K562 (cell line): ENCODE data around the gene FCGR3A. TPM values are rescaled to one million over a fixed set of nuclear protein-coding genes. Genes with fewer than 3 reads are reported as not detected.

Experiments
- ATAC-seq: fragments of 200-7000 bp; cut with Tn5 transposase; 3 replicates; pipeline ENCODE4 v1.9.1; 2020; ENCODE audit warnings: moderate library complexity
- BruUV-seq: library from RNA; stranded (reverse); fragments of 400-500 nt; replicated peaks from 2 replicates; lab custom pipeline; 2021; lab: Mats Ljungman, UMichigan
- CTCF ChIA-PET: fragments of 300-600 bp; formaldehyde crosslinking; extraction: SDS; loops from one replicate; lab custom pipeline; 2021; ENCODE audit warnings: low intra/inter-chr PET ratio; lab: Yijun Ruan, JAX
- POLR2A ChIA-PET: fragments of 300-600, 350-650 bp; sonication (Branson Sonifier 250); formaldehyde crosslinking; extraction: SDS; loops from one replicate; lab custom pipeline; 2021; ENCODE audit warnings: antibody characterized with exemption, inconsistent platforms; lab: Yijun Ruan, JAX
- DNase-seq, 4 experiments: peaks; one replicate each; pipeline versions ENCODE4 v3.0.0 to v3.0.0-alpha.2; 2011 to 2018; ENCODE audit warnings: low spot score in 3 of 4, mixed read lengths in 3 of 4; ENCODE audit errors: extremely low read depth in 1 of 4
- FAIRE-seq: peaks from 2 replicates; lab custom pipeline; 2011; peaks lifted over from hg19 to GRCh38; lab: Jason Lieb, UNC
- H2AFZ ChIP-seq: 2 replicates; pipeline ENCODE4 v1.6.0; 2011; ENCODE audit warnings: low read depth, low read length, control low read depth, inconsistent platforms
- H3K27ac ChIP-seq: fragments of 200-600 bp; 3 replicates; pipeline ENCODE4 v1.8.0; 2011; ENCODE audit warnings: low read depth, mild to moderate bottlenecking, control low read depth, inconsistent platforms, low read length, moderate library complexity, mixed read lengths; ENCODE audit errors: extremely low read depth
- H3K27me3 ChIP-seq, 2 experiments: fragments of 300-600 bp in 1 of 2; 2 replicates in 1 of 2; 3 replicates in 1 of 2; pipeline versions ENCODE4 v1.6.0 to v1.8.0; 2011; ENCODE audit warnings: inconsistent platforms in 2 of 2, low read length in 2 of 2, mild to moderate bottlenecking in 1 of 2, mixed read lengths in 1 of 2, moderate library complexity in 1 of 2; ENCODE audit not compliant: control insufficient read depth in 2 of 2, insufficient read depth in 2 of 2
- H3K36me3 ChIP-seq: fragments of 300-600 bp; 3 replicates; pipeline ENCODE4 v1.8.0; 2011; ENCODE audit warnings: mild to moderate bottlenecking, low read length, inconsistent platforms; ENCODE audit not compliant: control insufficient read depth, insufficient read depth
- H3K4me1 ChIP-seq, 2 experiments: fragments of 200-600 bp in 1 of 2; replicated peaks in 1 of 2; 2 replicates in 1 of 2; 3 replicates in 1 of 2; pipeline versions ENCODE4 v1.5.1 to v1.8.0; 2011; ENCODE audit warnings: inconsistent platforms in 2 of 2, low read length in 2 of 2, mild to moderate bottlenecking in 1 of 2, mixed read lengths in 1 of 2, moderate library complexity in 1 of 2; ENCODE audit not compliant: control insufficient read depth in 2 of 2, insufficient read depth in 2 of 2
- H3K4me2 ChIP-seq: 2 replicates; pipeline ENCODE4 v1.6.1; 2011; ENCODE audit warnings: low read length, control low read depth, inconsistent platforms, mixed read lengths; ENCODE audit not compliant: insufficient read depth
- H3K4me3 ChIP-seq: fragments of 200-600 bp; sonication (generic), shearing (Covaris generic); 2 replicates; pipeline ENCODE4 v1.5.1; 2016; ENCODE audit warnings: control low read depth, inconsistent platforms
- H3K79me2 ChIP-seq: fragments of 200-600 bp; 3 replicates; pipeline ENCODE4 v1.8.0; 2011; ENCODE audit warnings: low read length, inconsistent platforms; ENCODE audit not compliant: control insufficient read depth, insufficient read depth
- H3K9ac ChIP-seq, 2 experiments: 2 replicates each; pipeline versions ENCODE4 v1.6.0 to v1.6.1; 2011; ENCODE audit warnings: low read depth in 2 of 2, low read length in 2 of 2, control low read depth in 1 of 2, inconsistent platforms in 1 of 2, mild to moderate bottlenecking in 1 of 2, mixed read lengths in 1 of 2; ENCODE audit not compliant: insufficient read depth in 1 of 2
- H3K9me1 ChIP-seq: one replicate; pipeline ENCODE4 v1.6.0; 2011; ENCODE audit warnings: inconsistent platforms, mild to moderate bottlenecking, low read length, moderate library complexity; ENCODE audit not compliant: control insufficient read depth, insufficient read depth
- H3K9me3 ChIP-seq: replicated peaks from 2 replicates; pipeline ENCODE4 v1.5.1; 2011; ENCODE audit warnings: low read depth, low read length, inconsistent platforms; ENCODE audit not compliant: control insufficient read depth, insufficient read depth
- H4K20me1 ChIP-seq: replicated peaks from 2 replicates; pipeline ENCODE4 v1.6.1; 2011; ENCODE audit warnings: low read length, inconsistent platforms, mixed read lengths; ENCODE audit not compliant: control insufficient read depth, insufficient read depth
- HNRNPH1 ChIP-seq: fragments of 200-400 bp; formaldehyde crosslinking; optimal IDR thresholded peaks from 2 replicates; pipeline ENCODE3; 2017; ENCODE audit warnings: low read depth, mild to moderate bottlenecking, low read length, moderate library complexity
- NCOA1 ChIP-seq: fragments of 450-650 bp; IDR thresholded peaks from 2 replicates; pipeline ENCODE4 v1.6.1; 2016; ENCODE audit warnings: low read depth
- NCOA4 ChIP-seq: fragments of 450-650 bp; IDR thresholded peaks from 2 replicates; pipeline ENCODE4 v1.6.1; 2018; ENCODE audit warnings: mild to moderate bottlenecking; ENCODE audit not compliant: partially characterized antibody
- RBBP5 ChIP-seq: fragments of 200-600 bp; sonication (generic); IDR thresholded peaks from 2 replicates; pipeline ENCODE4 v1.6.1; 2012; ENCODE audit warnings: borderline replicate concordance, mild to moderate bottlenecking, low read length, control low read depth, inconsistent platforms; ENCODE audit not compliant: insufficient read depth, poor library complexity, severe bottlenecking
- SIX5 ChIP-seq, 2 experiments: IDR thresholded peaks; 2 replicates each; pipeline ENCODE4 v1.6.1; 2011; ENCODE audit warnings: low read length in 2 of 2, borderline replicate concordance in 1 of 2, low read depth in 1 of 2, mild to moderate bottlenecking in 1 of 2, moderate library complexity in 1 of 2; ENCODE audit not compliant: insufficient read depth in 1 of 2
- ZNF695 ChIP-seq: fragments of 450-650 bp; formaldehyde crosslinking; IDR thresholded peaks from 2 replicates; pipeline ENCODE4 v1.4.0; 2020; ENCODE audit warnings: mild to moderate bottlenecking, moderate library complexity
- WGBS: fragments of 100-300 bp; shearing (Covaris generic); methylation state at CpG from one replicate; pipeline ENCODE4 v1.1.6; 2016; ENCODE audit warnings: low coverage, mixed read lengths; ENCODE audit not compliant: insufficient coverage; ENCODE audit errors: missing lambda C conversion rate; 5-methylcytosine and 5-hydroxymethylcytosine counted together
- in situ Hi-C: fragments of 300-500 bp; cut with MboI; formaldehyde crosslinking; loops from 4 replicates; pipeline ENCODE4 v1.15.0; 2018; ENCODE audit warnings: inconsistent platforms, mixed read lengths
- intact Hi-C: fragments of 100-400 bp; cut with micrococcal nuclease; formaldehyde crosslinking; loops from 2 replicates; pipeline ENCODE4 v1.14.2; 2022
- polyA plus RNA-seq, 8 experiments: library from polyadenylated mRNA; depleted of rRNA in 4 of 8; stranded (reverse) in 5 of 8; unstranded in 3 of 8; fragments of >200 nt; fragmentation: Nextera tagmentation in 2 of 8; fragmentation: Illumina TruSeq in 1 of 8; extraction: Ambion mirVana in 2 of 8; extraction: Trizol in 1 of 8; gene quantifications; 2 replicates each; pipeline versions ENCODE4 v1.2.1 to v1.2.3, GENCODE V29; 2011 to 2014; ENCODE audit warnings: inconsistent platforms in 1 of 8, missing spikeins in 1 of 8
- total RNA-seq, 7 experiments: library from RNA; depleted of rRNA in 6 of 7; stranded (reverse); fragments of >200 nt in 6 of 7; fragmentation: Illumina TruSeq in 2 of 7; extraction: Trizol in 2 of 7; gene quantifications; 2 replicates each; pipeline versions ENCODE4 v1.2.1 to v1.2.3, GENCODE V29; 2011 to 2021; ENCODE audit warnings: low replicate concordance in 1 of 7
- TF ChIP-seq, protein P1 (sequence below): fragments of 200-800 bp; sonication (Bioruptor generic); IDR thresholded peaks from 2 replicates; pipeline ENCODE4 v1.6.1; 2016; ENCODE audit warnings: missing genetic modification characterization, missing compliant biosample characterization

The FCGR3A gene
- total and polyA plus RNA-seq, 9 of the 15 experiments (the other 6 are each of a cell fraction or from before 2014, with no cell fraction given), result 0.04 to 0.29 (median 0.14) TPM; not detected in 3

DNA sequence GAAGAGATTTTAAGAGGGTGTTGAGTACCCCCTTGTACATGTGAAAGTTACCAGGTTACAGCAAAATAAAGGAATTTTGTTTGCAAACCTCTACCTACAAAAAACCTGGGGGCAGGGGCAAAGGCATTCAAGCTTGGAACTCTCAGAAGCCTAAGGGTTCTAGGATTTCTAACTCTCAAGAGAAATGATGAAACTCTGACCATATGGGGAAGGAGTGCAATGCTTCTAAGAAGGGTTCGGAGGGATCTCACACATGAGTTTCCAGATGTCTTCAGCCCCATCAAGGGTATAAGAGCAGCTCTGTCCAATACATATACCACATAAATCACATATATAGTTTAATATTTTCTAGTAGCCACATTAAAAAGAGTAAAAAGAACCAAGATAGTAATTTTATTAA, 51.7 kb downstream of the FCGR3A start:
- ATAC-seq, result no peak
- BruUV-seq, result no TSS peak
- intact Hi-C loops, result no loop called here

More for the DNA sequence above, 51.7 kb downstream of the FCGR3A start:
- Histone ChIP-seq H3K4me3 (no peak overlapping the region), H3K4me1 (peaks cover 9 to 54% of the 10 kb centered on the region in 2 experiments), H3K9ac (no peak overlapping the region), H3K36me3 (no peaks in the 10 kb centered on the region), H3K9me3 (no peaks in the 10 kb centered on the region), H3K27me3 (no peaks in the 10 kb centered on the region), H3K9me1 (no peaks in the 10 kb centered on the region), H3K27ac (no peak overlapping the region), H4K20me1 (no peaks in the 10 kb centered on the region), H2AFZ (no peak overlapping the region), H3K4me2 (no peak overlapping the region), H3K79me2 (no peaks in the 10 kb centered on the region)
- ChIA-PET POLR2A (no interaction called here), CTCF (no interaction called here)
- WGBS, result 89% methylated on average over 1 of the region's 1 CpG
- TF ChIP-seq HNRNPH1 (no peak), NCOA1 (no peak), RBBP5 (no peak), SIX5 (IDR thresholded peaks at IDR 0.05; ENCODE audit: borderline replicate concordance in 1 of 2, insufficient read depth in 1 of 2, low read depth in 1 of 2, low read length in 2 of 2) (no peak), NCOA4 (no peak), ZNF695 (CRISPR knock-in tag) (no peak)
- TF ChIP-seq, protein P1, sequence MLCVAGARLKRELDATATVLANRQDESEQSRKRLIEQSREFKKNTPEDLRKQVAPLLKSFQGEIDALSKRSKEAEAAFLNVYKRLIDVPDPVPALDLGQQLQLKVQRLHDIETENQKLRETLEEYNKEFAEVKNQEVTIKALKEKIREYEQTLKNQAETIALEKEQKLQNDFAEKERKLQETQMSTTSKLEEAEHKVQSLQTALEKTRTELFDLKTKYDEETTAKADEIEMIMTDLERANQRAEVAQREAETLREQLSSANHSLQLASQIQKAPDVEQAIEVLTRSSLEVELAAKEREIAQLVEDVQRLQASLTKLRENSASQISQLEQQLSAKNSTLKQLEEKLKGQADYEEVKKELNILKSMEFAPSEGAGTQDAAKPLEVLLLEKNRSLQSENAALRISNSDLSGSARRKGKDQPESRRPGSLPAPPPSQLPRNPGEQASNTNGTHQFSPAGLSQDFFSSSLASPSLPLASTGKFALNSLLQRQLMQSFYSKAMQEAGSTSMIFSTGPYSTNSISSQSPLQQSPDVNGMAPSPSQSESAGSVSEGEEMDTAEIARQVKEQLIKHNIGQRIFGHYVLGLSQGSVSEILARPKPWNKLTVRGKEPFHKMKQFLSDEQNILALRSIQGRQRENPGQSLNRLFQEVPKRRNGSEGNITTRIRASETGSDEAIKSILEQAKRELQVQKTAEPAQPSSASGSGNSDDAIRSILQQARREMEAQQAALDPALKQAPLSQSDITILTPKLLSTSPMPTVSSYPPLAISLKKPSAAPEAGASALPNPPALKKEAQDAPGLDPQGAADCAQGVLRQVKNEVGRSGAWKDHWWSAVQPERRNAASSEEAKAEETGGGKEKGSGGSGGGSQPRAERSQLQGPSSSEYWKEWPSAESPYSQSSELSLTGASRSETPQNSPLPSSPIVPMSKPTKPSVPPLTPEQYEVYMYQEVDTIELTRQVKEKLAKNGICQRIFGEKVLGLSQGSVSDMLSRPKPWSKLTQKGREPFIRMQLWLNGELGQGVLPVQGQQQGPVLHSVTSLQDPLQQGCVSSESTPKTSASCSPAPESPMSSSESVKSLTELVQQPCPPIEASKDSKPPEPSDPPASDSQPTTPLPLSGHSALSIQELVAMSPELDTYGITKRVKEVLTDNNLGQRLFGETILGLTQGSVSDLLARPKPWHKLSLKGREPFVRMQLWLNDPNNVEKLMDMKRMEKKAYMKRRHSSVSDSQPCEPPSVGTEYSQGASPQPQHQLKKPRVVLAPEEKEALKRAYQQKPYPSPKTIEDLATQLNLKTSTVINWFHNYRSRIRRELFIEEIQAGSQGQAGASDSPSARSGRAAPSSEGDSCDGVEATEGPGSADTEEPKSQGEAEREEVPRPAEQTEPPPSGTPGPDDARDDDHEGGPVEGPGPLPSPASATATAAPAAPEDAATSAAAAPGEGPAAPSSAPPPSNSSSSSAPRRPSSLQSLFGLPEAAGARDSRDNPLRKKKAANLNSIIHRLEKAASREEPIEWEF (CRISPR knock-in tag), result no peak
- FAIRE-seq (no peak), DNase-seq (no peak)
- in situ Hi-C loops, result no loop called here
